PFSK-1 (cell line): Measurements from ENCODE around the gene USB1.

Source experiments
- FOXP2 ChIP-seq: optimal IDR thresholded peaks from 2 replicates; pipeline ENCODE3; 2011; ENCODE audit warnings: borderline replicate concordance, control low read depth, inconsistent platforms; ENCODE audit not compliant: insufficient read depth; ENCODE audit errors: extremely low read length, extremely low read depth
- POLR2AphosphoS5 ChIP-seq: IDR thresholded peaks from 2 replicates; pipeline ENCODE4 v1.6.1; 2012; ENCODE audit warnings: low read depth, mild to moderate bottlenecking, control low read depth, low read length, moderate library complexity
- TAF1 ChIP-seq: IDR thresholded peaks from 2 replicates; pipeline ENCODE4 v1.6.1; 2012; ENCODE audit warnings: low read length, control low read depth, borderline replicate concordance; ENCODE audit not compliant: insufficient read depth

GRCh38 chr16:57994361-57994760 is 6.8 kb upstream of the USB1 start:
- TF ChIP-seq TAF1, result no peak
- TF ChIP-seq POLR2AphosphoS5, result no peak
- TF ChIP-seq FOXP2, result no peak
